Measurements from ENCODE around the gene OXER1. TPM values are rescaled to one million over a fixed set of nuclear protein-coding genes. Genes with fewer than 3 reads are reported as not detected.

Gene OXER1, protein sequence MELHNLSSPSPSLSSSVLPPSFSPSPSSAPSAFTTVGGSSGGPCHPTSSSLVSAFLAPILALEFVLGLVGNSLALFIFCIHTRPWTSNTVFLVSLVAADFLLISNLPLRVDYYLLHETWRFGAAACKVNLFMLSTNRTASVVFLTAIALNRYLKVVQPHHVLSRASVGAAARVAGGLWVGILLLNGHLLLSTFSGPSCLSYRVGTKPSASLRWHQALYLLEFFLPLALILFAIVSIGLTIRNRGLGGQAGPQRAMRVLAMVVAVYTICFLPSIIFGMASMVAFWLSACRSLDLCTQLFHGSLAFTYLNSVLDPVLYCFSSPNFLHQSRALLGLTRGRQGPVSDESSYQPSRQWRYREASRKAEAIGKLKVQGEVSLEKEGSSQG
- polyA plus RNA-seq, result 1 to 10 TPM in 1 of 3 donors, under 1 TPM in 2; 0.34 to 1.5 (median 0.55) TPM

DNA sequence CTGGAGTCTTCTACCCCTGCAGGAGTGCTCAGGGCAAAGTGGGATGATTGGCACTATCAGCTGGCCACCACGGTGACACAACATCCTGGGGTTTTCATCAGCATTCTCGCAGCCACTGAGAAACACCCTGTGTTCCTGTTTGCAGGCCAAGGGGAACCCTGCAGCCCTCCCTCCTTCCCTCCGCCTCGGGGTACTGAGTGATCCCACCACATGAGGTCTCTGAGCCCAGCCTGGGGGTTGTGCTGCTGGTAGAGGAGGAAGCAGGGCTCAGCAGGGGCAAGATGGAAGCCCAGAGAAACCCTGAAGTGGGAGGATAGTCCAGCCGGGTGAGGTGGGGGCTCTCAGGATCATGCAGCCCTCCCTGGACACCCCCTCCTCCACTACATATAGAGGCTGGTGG lies at the start of gene OXER1:
OXER1 (minus strand) TSS at position 40 of the 400 bp plus-strand sequence. CDS start 73 bp downstream, outside the sequence.
- 46 to 64% (median 55%) methylated on average over 5 of the region's 5 CpGs for WGBS, 3 donors
- no peak within 1 kb of the TSS for H3K27ac ChIP-seq (ENCODE audit: low read depth, low read length)

DNA sequence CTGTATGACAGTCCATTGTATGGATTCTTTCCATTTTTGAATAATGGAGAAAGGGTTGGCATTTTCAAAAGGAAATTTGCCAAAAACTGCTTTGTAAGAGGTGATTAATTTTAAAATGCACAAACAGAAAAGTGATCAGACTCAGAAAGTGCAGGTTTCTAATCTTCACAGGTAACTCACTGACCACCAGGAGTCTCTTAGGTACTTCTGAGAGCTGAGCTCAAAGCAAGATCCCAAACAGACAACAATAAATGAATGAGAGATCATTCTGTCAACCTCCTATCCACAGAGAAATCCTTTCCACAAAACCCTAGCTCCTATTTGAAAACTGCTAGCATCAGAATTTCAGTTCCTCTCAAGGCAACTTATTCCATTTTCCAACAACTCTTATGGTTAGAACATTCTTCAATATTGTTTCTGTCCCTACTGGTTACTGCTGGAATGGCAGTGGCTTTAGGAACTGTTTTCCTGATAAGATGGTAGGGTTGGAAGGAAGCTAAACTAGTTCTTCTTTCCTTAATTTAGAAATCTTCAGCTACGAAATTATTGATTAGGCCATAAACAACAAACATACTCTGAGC lies 49.1 kb upstream of the OXER1 start:
- 0 to 59% (median 41%) methylated on average over 1 of the region's 1 CpG for WGBS, 3 donors
- H3K27ac ChIP-seq (ENCODE audit: low read depth, low read length), result no peak overlapping the region

DNA sequence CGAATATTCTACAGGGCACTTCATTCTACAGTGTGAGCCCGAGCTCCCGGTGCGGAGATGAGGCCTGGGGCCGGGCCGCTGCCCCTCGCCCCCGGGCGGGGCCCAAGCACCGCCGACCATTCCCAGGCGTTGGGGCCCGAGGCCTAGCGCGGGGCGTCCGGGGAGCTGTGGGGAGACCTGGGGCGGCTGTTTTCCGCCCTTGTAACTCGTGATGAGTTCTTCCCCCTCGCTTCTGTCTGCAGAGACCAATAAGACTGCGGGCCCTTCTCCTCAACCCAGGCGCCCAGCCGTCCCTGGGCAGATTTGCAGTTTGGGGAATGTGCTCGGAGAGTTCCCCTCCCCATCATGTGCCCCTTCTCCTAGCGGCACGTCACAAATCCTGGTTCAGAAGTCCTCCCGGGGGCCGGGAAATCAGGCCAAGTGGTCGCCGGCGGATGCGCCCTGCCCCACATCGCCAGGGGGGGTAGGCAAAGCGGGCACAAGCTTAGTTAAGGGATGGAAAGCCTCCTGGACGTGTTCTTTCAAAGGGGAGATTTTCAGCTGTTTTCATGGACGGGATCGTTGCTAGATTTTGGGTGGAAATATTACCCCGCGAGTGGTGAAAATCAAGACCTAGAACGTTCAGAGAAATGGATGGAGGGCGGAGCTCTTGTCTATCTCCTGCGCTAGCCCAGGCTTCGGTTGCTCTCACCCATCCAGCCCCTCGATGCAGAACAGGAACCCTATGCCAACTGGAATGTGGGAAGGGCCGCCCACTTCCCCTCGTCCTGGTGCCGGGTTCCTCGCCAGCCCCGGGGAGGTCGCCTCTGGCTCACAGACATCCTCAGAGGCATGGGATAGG lies 47.3 kb upstream of the OXER1 start:
- peak overlapping the region; percentile 43 for H3K27ac ChIP-seq (ENCODE audit: low read depth, low read length)
- 1 to 18% (median 4%) methylated on average over 51 of the region's 51 CpGs for WGBS, 3 donors

DNA sequence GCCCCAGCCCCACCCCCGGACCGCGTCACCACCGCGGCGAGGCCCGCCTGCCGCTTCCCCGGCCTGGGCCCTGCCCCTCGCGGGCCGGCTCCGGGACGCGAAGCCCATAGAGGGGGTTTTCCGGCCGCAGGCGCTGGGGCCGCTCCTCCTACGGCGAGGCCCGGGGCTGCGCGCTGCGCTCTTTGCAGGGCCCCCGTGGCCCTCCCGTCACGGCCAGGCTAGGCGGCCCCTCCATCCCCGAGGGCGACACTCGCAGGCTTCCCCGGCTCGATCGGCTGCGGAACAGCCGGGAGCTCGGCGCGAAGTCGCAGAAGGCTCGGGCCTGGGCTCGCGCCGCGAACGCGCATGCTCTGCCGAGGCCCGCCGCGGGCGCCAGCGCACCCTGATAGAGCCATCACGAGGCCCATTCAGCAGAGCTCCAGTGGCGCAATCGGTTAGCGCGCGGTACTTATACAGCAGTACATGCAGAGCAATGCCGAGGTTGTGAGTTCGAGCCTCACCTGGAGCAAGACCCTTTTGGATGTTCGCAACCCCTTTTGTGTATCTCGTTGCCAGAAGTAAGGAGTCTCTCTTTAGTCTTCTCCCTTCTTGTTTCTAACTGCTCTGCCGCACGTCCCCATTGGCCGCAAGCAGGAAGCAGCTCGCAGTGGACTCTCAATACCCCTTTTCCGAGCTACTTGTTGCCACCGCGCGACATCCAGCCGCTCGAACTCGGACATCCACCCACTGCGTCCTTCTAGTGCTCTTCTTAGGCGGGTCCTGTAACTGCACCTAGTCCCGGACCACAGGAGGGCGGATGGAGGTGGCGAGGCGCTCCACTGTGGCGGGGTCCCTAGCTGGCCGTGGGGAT lies 46.4 kb upstream of the OXER1 start:
- 0 to 1% (median 1%) methylated on average over 54 to 83 of the region's 83 CpGs for WGBS, 3 donors
- H3K27ac ChIP-seq (ENCODE audit: low read depth, low read length), result peak overlapping the region; percentile 98

DNA sequence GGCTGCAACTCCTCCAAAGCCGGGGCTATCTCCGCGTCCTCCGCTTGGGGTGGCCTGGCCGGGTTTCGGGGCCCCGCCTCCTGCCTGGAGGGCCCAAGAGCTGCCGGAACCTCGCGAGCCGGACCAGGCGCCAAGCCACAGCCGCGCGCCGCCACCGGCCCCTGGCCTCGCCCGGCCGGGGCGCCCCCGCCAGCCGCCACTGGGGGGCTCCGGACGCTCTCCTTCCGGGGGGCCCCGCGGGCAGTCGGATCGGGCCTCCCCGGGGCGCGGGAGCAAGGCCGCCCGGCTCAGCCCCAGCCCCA lies 45.8 kb upstream of the OXER1 start:
- H3K27ac ChIP-seq (ENCODE audit: low read depth, low read length), result peak overlapping the region; percentile 98
- 0 to 1% (median 0%) methylated on average over 21 to 34 of the region's 35 CpGs for WGBS, 3 donors

DNA sequence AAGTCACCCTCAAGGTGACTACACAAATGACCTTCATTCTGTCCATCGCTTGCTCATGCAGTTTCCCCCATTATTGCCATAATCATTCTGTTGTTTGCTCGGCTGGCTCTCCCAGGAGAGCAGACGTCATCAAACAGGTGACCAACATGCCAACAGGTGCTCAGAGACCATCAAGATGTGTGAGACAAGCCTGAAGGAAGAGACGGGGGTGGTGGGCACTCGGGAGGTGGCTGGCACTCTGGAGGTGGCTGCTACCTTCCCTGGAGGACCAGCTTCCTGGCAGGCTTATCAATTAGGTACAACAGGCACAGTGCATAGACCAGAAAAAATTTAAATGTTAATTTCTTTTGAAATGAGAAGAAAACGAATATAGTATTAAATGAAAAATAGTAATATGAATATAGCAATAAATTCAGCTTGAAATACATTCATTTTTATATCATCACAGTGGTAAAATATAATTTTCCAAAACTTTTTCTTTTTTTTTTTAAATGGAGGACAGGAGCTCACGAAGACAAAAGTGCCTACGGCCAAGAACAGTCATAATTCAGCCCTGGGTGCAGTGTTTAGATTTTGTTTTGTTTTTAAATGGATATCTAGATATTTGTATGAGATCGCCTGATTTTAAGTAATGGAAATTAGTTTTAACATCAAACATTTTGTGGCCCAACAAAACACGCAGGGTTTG lies 45.3 kb upstream of the OXER1 start:
- H3K27ac ChIP-seq (ENCODE audit: low read depth, low read length), result peak overlapping the region; percentile 98
- WGBS, 3 donors, result 12 to 42% (median 39%) methylated on average over 10 of the region's 10 CpGs

DNA sequence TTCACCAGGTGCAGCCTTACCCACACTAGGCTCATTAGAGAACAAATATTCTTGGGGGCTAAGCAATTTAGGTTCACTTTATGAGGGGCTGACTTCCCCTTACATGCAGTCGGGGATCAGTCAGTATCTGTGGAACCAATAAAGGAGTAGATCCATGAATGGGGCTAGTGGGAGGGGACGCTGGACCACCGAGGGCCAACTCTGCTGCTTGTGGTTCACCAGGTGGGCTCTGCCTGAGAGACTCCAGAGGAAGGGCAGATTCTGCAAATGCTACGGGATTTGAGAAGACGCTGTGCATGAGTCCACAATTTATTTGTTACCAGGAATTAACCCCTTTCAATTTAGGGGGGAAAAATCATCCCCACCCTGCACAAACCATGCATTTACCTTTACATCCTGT lies 44.4 kb upstream of the OXER1 start:
- WGBS, 3 donors, result 77 to 92% (median 90%) methylated on average over 5 of the region's 5 CpGs

DNA sequence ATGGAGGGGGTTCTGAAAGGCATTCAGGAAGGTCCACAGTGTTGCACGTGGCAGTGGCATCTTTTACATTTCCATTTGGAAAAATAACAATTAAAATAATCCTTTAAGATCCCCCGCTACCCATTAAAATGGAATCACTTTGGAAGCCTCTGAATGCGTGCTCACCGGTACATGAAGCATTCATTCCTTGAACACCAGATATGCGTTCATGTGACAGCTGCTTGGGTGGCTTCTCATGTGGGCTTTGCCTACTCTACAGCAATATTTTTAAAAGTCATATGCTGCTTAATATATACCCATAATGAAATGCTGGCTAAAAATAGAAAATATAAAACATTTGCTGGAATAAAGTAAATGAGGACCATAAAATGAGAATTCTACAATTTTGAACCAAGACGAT lies 42.9 kb upstream of the OXER1 start:
- no peak overlapping the region for H3K27ac ChIP-seq (ENCODE audit: low read depth, low read length)

More for the DNA sequence above, 44.4 kb upstream of the OXER1 start:
- no peak overlapping the region for H3K27ac ChIP-seq (ENCODE audit: low read depth, low read length)

DNA sequence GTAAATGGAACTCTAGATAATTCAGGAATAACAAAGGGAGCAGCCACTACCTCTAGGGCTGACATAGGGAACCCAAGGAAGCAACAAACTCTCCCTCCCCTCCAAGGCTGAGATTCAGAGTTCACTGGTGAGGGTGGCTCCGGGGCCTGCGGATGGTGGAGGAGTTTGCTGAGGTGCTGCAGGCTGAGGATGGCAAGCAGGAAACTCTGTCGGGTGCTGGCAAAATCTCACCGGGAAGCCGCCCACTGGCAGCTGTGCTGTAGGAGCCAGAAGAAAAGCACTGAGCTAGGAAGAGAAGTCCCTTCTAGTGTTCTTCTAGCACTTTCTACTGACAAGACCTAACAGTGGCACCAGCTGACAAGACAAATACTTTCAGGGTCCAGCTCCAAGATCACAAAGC lies 41.0 kb upstream of the OXER1 start:
- H3K27ac ChIP-seq (ENCODE audit: low read depth, low read length), result no peak overlapping the region
- 76 to 78% (median 76%) methylated on average over 5 of the region's 5 CpGs for WGBS, 3 donors

More for the DNA sequence above, 42.9 kb upstream of the OXER1 start:
- WGBS, 3 donors, result 92 to 93% (median 93%) methylated on average over 6 of the region's 6 CpGs

DNA sequence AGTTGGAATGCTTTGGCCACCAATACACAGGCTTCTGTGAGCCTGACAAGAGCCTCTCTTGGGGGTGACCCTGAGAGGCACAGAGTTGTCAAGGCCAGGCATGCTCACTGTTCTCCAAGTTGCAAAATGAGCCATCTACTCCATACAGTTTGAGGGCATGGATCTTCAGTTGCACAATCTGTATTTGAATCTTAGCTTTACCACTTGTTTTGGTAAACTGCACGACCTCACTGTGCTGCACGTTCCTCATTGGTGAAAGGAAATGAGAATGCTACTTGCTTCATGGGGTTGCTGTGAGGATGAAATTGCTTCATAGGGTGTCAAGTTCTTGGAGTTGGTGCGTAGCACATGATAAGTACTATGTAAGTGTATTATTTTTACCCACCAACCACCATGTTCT lies 40.4 kb upstream of the OXER1 start:
- H3K27ac ChIP-seq (ENCODE audit: low read depth, low read length), result no peak overlapping the region
- 39 to 76% (median 40%) methylated on average over 3 of the region's 3 CpGs for WGBS, 3 donors

DNA sequence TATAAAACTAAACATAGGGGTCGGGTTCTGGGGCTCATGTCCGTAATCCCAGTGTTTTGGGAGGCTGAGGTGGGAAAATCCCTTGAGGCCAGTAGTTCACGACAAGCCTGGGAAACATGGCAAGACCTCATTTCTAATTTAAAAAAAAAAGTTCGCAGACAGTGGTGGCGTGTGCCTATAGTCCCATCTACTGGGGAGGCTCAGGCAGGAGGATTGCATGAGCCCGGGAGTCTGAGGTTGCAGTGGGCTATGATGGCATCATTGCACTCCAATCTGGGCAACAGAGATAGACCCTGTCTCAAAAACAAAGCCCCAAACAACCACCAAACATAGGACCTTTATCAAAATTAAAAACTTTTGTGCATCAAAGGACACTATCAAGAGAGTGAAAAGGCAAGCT lies 38.2 kb upstream of the OXER1 start:
- no peak overlapping the region for H3K27ac ChIP-seq (ENCODE audit: low read depth, low read length)
- WGBS, 3 donors, result 91 to 94% (median 93%) methylated on average over 6 of the region's 6 CpGs

DNA sequence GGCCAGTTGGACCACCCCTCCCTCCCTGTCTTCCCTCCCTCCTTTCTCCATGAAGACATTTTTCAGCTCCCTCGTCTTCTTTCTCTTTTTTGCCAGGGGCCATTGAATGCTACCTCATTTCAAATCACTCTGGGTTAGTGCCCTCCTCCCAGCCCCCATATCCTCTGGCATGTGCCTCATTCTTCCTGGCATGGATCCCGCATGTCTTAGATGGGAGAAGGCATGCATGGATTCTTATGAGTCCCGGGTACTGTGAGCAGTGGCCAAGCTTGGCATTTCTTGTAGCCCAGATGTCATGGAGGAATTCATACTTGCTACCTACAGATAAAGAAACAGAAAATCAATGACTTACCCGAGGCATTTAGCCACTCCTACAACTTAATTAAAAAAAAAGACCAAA lies 37.4 kb upstream of the OXER1 start:
- WGBS, 3 donors, result 52 to 60% (median 56%) methylated on average over 4 of the region's 4 CpGs

DNA sequence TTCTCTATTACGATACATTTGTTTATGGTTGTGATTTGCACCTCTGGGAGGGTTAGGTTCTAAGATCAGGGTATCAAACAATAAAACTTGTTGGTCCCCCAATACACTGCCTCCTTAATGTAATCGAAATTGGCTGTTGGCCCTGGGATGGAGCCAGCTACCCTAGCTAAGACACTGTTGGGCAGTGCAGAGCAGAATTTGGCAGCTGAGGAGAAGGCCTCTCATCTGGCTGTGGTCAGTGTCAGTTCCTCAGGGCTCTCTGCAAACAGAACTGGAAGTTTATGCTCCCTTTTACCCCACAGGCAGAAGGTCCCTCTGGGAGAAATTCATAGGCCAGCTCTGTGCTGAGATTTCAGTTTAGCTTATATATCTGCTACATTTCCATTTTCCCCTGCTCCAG lies 37.0 kb upstream of the OXER1 start:
- WGBS, 3 donors, result 62 to 75% (median 70%) methylated on average over 2 of the region's 2 CpGs
- H3K27ac ChIP-seq (ENCODE audit: low read depth, low read length), result no peak overlapping the region

More for the DNA sequence above, 37.4 kb upstream of the OXER1 start:
- H3K27ac ChIP-seq (ENCODE audit: low read depth, low read length), result no peak overlapping the region

DNA sequence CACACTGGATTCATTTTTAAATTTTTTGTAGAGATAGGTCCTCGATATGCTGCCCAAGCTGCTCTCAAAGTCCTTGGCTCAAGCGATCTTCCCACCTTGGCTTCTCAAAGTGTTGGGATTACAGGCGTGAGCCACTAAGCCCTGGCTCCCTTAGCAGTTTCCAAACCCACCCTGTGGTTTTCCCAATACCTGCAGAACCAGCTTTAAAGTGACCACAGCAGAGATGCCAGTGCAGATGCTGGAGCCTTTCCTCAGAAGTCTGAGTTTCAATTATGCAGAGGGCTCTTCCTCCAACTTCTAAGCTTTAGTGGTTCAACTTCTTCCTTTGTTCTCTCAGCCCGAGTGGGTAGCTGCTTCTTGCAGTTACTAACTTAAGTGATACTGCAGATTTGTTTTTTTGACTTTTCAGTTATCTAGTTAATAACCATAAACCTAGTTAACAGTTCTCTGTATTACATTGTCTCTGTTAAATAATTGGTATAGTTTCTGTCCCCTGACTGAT lies 36.6 kb upstream of the OXER1 start:
- no peak overlapping the region for H3K27ac ChIP-seq (ENCODE audit: low read depth, low read length)
- WGBS, 3 donors, result 83 to 89% (median 87%) methylated on average over 4 of the region's 4 CpGs

DNA sequence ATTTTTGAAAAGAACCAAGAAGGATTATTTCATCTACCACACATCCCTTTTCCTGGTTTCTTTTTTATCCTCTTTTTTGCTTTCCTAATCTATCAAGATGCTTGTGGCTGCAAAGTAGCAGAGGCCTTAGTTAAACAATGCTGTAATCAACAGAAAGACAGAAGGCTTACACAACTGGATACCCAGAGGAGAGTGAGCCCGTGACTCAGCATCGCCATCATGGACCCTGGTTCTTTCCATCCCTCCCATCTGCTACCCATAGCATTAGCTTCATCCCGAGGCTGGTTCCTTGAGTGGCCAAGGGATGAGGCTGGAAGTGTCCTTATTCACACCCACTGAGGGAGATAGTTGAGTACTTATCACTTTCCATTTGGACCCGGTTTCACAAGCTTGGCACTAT lies 35.9 kb upstream of the OXER1 start:
- H3K27ac ChIP-seq (ENCODE audit: low read depth, low read length), result no peak overlapping the region
- 68 to 93% (median 71%) methylated on average over 4 of the region's 4 CpGs for WGBS, 3 donors

DNA sequence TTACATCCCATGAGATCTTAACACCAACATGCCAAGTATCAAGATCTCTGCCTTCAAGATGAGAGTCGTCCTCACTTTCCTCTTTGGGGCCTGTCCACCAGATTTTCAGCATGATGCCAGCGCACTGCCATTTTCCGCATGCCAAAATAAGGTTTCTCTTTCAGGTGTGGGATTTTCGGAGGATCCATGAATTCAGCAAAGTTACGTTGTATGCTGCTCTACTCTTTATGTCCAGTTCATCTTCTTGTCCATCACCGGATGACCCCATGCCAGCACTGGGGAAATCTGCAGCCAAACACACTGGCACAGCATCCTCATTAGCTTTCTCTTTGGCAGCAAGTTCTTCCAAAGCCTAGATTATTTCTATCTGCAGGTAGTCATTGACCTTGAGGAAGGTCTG lies 33.3 kb upstream of the OXER1 start:
- no peak overlapping the region for H3K27ac ChIP-seq (ENCODE audit: low read depth, low read length)
- WGBS, 3 donors, result 79 to 89% (median 81%) methylated on average over 6 of the region's 6 CpGs

DNA sequence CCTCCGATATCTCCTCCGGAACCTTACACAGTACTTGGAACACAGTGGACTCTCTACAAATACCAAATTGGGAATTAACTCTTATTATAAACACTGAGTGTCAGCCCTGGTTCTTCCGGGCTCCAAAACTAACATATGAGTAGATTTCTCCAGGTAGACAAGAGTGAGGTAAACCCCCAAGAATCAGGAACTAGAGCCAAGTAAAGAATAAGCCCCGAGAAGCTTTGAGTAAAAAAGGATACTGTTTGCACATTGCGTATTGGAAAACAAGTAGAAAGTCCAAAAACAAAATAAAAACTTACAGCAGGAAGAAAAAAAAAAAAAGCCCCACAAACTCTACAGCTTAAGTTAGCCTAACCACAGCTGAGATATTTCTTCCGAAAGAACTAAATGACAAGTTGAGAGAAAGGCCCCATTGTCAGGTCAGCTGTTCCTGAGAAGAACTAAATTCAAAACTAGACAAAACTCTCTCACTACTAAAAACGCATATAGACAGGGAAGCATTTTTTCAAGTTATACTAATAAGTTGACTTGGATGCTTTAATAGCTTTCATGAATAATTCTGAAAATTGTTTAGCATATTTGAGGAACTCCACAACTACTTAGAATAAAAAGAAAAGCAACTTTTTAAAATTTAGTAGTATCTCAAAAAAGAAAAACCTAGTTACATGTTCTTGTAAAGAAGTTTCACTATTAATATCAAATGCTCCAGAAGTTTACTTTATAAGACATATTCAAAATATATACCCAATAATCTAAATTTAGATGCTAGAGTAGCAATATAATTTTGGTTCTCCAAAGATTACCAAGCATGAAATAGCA lies 32.7 kb upstream of the OXER1 start:
- H3K27ac ChIP-seq (ENCODE audit: low read depth, low read length), result no peak overlapping the region

More for the DNA sequence above, 32.7 kb upstream of the OXER1 start:
- 71 to 91% (median 83%) methylated on average over 7 of the region's 7 CpGs for WGBS, 3 donors
